ENCODE data around the gene HEXIM1.

HEXIM1 gene

DNA sequence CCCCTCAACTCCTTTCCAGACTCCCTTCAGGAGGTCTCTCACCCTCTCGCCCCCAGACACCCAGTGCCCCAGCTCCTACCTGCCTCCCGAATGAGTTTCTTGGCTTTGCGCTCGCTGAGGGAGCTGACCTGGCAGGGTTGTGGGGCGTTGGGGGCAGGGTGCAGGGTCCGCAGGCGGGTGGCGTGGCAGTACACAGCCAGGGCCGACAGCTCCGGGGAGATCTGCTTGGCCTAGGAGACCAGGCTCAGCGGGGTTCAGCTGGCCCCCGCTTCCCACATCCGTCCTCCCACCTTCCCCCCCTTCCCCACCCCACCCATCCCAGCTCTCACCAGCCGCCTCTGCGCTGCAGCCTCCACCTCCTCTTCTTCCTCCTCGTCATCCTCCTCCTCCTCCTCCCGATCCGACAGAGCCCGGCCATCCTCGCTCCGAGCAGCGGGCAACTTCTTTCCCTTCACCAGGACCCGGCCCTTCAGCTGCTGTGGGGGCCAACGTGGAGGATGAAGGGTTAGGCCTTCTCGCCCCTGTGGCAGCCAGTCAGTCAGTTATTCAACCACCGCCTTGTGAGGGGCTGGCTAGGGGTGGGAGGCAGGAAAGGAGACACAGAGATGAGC, 33.2 kb upstream of the HEXIM1 start:
- H3K4me3 ChIP-seq (ENCODE audit: low read length) = no peak overlapping the region
- no peak for TF ChIP-seq CTCF (conservative IDR thresholded peaks at IDR 0.05; ENCODE audit: low read depth, low read length)
- DNase-seq (ENCODE audit: low read depth) = no peak

- no peak for DNase-seq (ENCODE audit: low read depth)
- H3K4me3 ChIP-seq (ENCODE audit: low read length) = no peak overlapping the region
- no peak for TF ChIP-seq CTCF (conservative IDR thresholded peaks at IDR 0.05; ENCODE audit: low read depth, low read length)
These were observed 32.4 kb upstream of the HEXIM1 start for GRCh38 chr17:45115871-45116270.

GRCh38 chr17:45116434-45117016, 31.8 kb upstream of the HEXIM1 start:
- H3K4me3 ChIP-seq (ENCODE audit: low read length) = no peak overlapping the region
- no peak for DNase-seq (ENCODE audit: low read depth)
- no peak for TF ChIP-seq CTCF (conservative IDR thresholded peaks at IDR 0.05; ENCODE audit: low read depth, low read length)

GRCh38 chr17:45117334-45117733, 30.9 kb upstream of the HEXIM1 start:
- no peak for DNase-seq (ENCODE audit: low read depth)
- no peak overlapping the region for H3K4me3 ChIP-seq (ENCODE audit: low read length)
- TF ChIP-seq CTCF (conservative IDR thresholded peaks at IDR 0.05; ENCODE audit: low read depth, low read length) = no peak

DNA sequence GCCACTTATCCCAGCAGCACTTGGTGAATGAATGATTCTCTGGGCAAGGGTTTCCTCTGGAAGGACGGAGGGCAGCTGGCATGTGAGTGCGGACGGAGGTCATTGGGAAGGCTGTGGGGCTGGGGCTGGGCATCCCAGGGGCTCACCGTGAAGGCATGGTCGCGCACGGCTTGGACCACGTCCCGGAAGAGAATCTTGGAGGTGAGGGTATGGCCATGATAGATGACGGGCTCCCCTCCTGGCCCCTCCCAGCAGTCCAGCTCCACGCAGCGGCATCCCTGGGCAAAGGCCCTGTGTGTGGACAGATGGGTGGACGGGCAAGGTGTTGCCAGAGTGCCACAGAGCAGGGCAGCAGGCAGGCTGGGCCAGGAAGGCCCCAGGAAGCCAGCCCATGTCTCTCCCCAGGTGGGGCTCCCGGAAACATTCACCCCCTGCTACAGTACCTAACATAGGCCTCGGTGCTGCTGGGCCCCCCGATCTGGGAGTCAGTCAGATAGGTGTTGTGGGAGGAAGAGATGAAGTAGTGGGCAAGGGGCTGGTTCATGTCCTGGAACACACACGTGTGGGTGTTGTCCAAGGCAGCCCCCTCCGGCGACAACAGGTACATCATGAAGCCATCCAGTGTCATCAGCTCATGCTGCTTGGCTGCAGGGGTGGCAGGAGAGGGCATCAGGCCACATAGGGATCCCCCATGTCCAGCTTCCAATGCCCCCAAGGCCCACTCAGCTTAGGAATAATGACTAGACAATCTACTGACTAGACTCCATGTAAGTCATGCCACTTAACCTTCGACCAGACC, 30.2 kb upstream of the HEXIM1 start:
- DNase-seq (ENCODE audit: low read depth) = no peak
- no peak overlapping the region for H3K4me3 ChIP-seq (ENCODE audit: low read length)
- no peak for TF ChIP-seq CTCF (conservative IDR thresholded peaks at IDR 0.05; ENCODE audit: low read depth, low read length)

GRCh38 chr17:45118691-45119090, 29.6 kb upstream of the HEXIM1 start:
- H3K4me3 ChIP-seq (ENCODE audit: low read length) = no peak overlapping the region
- TF ChIP-seq CTCF (conservative IDR thresholded peaks at IDR 0.05; ENCODE audit: low read depth, low read length) = no peak
- no peak for DNase-seq (ENCODE audit: low read depth)

Data from retinal pigment epithelial cell (primary cell).